HG03521 (cell line): ENCODE results near the gene EWSR1.
"Not testable (repeated sequence)": the region's sequence is repeated elsewhere in the genome, so short reads cannot be mapped to it uniquely, and the experiment has no call there.

ENCODE experiments used
- ATAC-seq: cut with Tn5 transposase; IDR thresholded peaks from one replicate; pipeline ENCODE4 v1.9.1; 2021; ENCODE audit warnings: mild to moderate bottlenecking, moderate library complexity; ENCODE audit not compliant: unreplicated experiment

Gene EWSR1

GRCh38 chr22:29245626-29246385 is 22.3 kb upstream of the EWSR1 start:
- no peak for ATAC-seq

- not testable (repeated sequence) for ATAC-seq
Measured at GRCh38 chr22:29247891-29248290, 20.2 kb upstream of the EWSR1 start.

GRCh38 chr22:29251265-29251664 is 16.8 kb upstream of the EWSR1 start:
- ATAC-seq, result no peak

GRCh38 chr22:29251981-29252911 is 15.8 kb upstream of the EWSR1 start:
- ATAC-seq, result no peak

DNA sequence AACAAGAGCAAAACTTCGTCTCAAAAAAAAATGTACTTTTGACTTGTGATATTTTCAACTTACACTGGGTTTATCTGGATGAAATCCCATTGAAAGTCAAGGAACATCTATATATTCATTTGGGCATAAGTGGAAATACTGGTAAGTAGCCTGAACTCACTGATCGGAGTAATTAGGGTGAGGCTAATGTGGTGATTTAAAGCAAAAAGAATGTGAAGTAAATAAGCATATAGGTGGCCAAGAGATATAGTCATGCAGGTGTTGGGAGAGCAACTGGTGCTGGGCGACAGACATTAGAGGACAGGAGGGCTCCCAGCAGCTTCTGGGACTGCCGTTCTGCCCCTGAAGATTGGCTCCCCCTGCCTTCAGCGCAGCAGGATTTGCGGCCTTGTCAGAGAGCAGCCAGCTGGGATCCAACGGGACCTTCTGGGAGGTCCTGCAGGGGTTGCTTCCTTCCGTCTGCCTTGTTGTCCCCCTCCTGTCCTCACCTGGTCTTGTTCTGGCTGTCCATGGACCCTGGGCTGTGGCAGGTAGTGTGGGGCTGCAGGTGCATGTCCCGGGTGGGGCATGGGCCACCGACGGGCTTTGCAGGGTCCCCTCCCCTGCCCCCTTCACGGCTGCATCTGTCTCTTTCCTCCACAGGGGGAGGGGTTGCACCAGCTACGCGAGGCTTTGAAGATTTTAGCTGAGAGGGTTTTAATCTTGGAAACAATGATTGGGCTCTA is 14.3 kb upstream of the EWSR1 start:
- ATAC-seq, result no peak

DNA sequence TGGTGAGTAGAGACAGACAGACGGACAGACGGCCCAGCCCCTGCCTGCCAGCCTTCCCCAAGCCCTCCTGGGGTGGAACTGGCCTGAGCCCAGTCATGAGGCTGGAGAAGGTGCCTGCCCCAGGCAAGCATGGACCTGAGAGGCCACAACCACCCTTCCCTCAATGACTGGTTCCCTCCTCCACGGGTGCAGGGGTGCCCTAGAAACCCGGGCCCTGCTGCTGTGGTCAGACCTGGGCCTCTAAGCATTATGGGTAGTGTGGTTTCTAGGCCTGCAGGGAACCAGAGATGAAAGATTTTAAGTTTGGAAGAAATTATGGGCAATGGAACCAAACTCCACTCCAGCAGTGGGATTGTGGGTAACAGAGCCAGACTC is 13.8 kb upstream of the EWSR1 start:
- ATAC-seq, result no peak

DNA sequence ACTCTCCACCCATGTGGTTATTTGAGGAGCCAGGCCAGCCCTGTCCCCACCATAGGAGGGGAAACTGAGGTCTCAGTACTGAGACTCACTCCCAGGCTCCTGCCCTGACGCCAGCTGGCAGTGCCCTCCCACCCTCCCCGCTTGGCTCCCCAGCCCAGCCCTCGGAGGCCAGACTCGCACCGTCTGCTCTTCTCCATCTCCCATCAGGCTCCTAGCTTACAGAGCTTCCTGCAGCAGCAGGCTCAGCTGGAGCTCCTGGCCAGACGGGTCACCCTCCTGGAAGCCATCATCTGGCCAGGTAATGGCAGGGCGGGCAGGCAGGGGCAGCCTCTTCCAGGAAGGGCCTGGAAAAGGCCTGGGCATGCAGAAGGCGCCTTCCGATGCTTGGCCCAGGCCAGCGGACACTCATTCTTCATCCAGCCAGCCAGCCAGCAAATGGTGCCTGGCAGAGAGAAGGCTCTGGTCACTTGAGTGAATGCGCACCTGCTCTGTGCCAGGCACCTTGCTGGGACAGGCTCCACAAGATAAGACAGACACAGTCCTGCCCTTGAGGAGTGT is 12.9 kb upstream of the EWSR1 start:
- no peak for ATAC-seq

- ATAC-seq, result no peak
Measured at GRCh38 chr22:29256606-29257325, 11.3 kb upstream of the EWSR1 start.

GRCh38 chr22:29257751-29258181 is 10.3 kb upstream of the EWSR1 start:
- no peak for ATAC-seq

DNA sequence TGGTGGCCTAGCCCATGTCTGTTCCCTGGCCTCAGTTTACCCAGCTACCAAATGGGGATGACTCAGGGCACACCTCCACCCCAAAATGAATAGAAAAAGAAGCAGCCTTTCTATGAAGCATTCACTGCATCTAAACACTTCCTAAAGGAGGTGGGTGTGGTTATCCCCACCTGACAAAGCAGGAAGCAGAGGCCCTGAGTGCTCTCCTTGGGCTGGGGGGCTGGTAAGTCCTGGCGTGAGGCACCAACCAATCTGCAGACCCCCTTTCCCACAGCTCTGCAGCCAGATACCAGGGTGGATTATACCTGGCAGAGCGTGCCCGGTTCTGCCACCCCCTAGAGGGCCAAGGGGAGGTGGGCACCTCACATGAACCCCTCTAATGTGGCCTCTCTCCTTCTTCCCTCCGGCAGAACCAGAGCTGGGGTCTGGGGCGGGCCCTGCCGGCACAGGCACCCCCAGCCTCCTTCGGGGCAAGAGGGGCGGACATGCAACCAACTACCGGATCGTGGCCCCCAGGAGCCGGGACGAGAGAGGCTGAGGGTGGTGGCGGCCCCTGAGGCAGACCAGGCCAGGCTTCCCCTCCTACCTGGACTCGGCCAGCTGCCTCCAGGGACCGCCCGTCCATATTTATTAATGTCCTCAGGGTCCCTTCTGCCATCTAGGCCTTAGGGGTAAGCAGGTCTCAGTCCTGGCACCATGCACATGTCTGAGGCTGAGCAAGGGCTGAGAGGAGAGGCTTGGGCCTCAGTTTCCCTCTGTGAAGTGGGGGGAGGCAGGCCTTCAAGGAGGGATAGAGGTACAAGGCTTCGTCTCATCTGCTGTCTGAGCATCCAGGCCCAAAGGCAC is 9.4 kb upstream of the EWSR1 start:
- no peak for ATAC-seq

DNA sequence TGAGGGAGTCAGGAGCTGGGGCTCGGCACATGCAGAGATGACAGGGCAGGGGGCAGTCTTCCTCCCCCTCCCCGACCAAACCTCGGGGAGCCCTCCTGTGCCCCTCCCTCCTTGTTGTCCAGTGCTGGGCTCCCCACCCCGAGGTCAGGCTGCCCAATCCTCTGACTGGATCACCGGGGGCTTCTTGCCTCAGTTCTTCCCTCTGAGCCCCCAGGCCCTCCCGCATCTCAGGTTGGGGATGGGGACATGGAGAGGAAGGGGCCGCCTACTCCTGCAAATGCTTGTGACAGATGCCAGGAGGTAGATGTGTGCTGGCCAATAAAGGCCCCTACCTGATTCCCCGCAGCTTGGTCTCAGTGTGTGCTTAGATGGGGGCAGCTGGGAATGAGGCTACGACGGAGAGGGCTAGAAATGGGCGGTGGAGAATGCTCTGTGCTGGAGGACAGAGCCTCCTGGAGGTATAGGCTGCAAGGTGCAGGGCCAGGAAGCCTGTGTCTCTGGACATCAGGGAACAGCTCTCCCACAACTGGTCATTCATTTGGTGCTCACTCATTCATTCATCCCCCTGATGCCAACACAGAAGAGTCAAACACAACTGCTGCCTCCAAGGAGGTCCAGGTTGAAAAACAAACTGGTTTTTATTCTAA is 8.7 kb upstream of the EWSR1 start:
- ATAC-seq, result no peak

GRCh38 chr22:29260031-29260560 is 8.0 kb upstream of the EWSR1 start:
- ATAC-seq, result no peak

- no peak for ATAC-seq
Measured at GRCh38 chr22:29260601-29261315, 7.3 kb upstream of the EWSR1 start.

- ATAC-seq, result no peak
Measured at GRCh38 chr22:29263791-29264276, 4.2 kb upstream of the EWSR1 start.

- no peak for ATAC-seq
Measured at GRCh38 chr22:29265305-29265704, 2.8 kb upstream of the EWSR1 start.

GRCh38 chr22:29265929-29266328 is 2.1 kb upstream of the EWSR1 start:
- no peak for ATAC-seq

GRCh38 chr22:29266564-29267461 is 1.3 kb upstream of the EWSR1 start:
- ATAC-seq, result no peak
